Uterus (tissue), 4 donors: ENCODE measurements around the gene SPR. TPM values are rescaled to one million over a fixed set of nuclear protein-coding genes. Genes with fewer than 3 reads are reported as not detected.

Source experiments
- DNase-seq, 2 donors: peaks; one replicate each; pipeline ENCODE4 v3.0.0-alpha.2; 2019 to 2020
- H3K27ac ChIP-seq, 2 donors: fragments of 200-600 bp; sonication (generic); 1 replicate in 1 of 2; 2 replicates in 1 of 2; pipeline ENCODE4 v1.5.1; 2016 to 2018
- H3K27me3 ChIP-seq, 2 donors: fragments of 200-600 bp; sonication (generic); one replicate each; pipeline ENCODE4 v1.5.1; 2018 to 2019; ENCODE audit warnings: control low read depth in 1 of 2
- H3K36me3 ChIP-seq, 2 donors: fragments of 200-600 bp; sonication (generic); one replicate each; pipeline ENCODE4 v1.5.1; 2019; ENCODE audit warnings: control low read depth in 1 of 2
- H3K4me1 ChIP-seq, 2 donors: fragments of 200-600 bp; sonication (generic); one replicate each; pipeline ENCODE4 v1.5.1; 2018 to 2019; ENCODE audit warnings: control low read depth in 1 of 2
- H3K4me3 ChIP-seq, 2 donors: fragments of 200-600 bp; sonication (generic); 1 replicate in 1 of 2; 2 replicates in 1 of 2; pipeline ENCODE4 v1.5.1; 2018 to 2019; ENCODE audit warnings: mild to moderate bottlenecking in 1 of 2
- H3K9me3 ChIP-seq, 2 donors: fragments of 200-600 bp; sonication (generic); one replicate each; pipeline ENCODE4 v1.5.1; 2019; ENCODE audit warnings: control low read depth in 1 of 2
- POLR2A ChIP-seq, 2 donors: fragments of 450-650 bp; IDR thresholded peaks; one replicate each; pipeline ENCODE4 v1.6.1; 2016; ENCODE audit warnings: antibody characterized with exemption in 2 of 2, mild to moderate bottlenecking in 1 of 2, moderate library complexity in 1 of 2
- intact Hi-C: fragments of 100-400 bp; cut with DNase I; formaldehyde crosslinking; loops from one replicate; pipeline ENCODE4 v1.15.1; 2023; ENCODE audit warnings: low total_unique reads
- total RNA-seq, 4 donors: library from RNA; depleted of rRNA in 3 of 4; stranded (reverse); fragments of >200 nt in 3 of 4; gene quantifications; one replicate each; pipeline versions ENCODE4 v1.1.0 to v1.2.4, GENCODE V29; 2014 to 2023
- TF ChIP-seq, protein P1 (sequence below), 4 experiments: fragments of 200-600 bp in 2 of 4; fragments of 450-650 bp in 2 of 4; sonication (generic) in 2 of 4; IDR thresholded peaks; one replicate each; pipeline ENCODE4 v1.5.1; 2016 to 2019; ENCODE audit warnings: antibody characterized with exemption in 4 of 4, mild to moderate bottlenecking in 2 of 4, moderate library complexity in 1 of 4
- donor health status: DM: yes; HTN: yes; CAD: no.

The SPR gene
- total RNA-seq, result 10 to 100 TPM in 3 of 4 donors, 1 to 10 TPM in 1; 4.5 to 33.8 (median 18.8) TPM

DNA sequence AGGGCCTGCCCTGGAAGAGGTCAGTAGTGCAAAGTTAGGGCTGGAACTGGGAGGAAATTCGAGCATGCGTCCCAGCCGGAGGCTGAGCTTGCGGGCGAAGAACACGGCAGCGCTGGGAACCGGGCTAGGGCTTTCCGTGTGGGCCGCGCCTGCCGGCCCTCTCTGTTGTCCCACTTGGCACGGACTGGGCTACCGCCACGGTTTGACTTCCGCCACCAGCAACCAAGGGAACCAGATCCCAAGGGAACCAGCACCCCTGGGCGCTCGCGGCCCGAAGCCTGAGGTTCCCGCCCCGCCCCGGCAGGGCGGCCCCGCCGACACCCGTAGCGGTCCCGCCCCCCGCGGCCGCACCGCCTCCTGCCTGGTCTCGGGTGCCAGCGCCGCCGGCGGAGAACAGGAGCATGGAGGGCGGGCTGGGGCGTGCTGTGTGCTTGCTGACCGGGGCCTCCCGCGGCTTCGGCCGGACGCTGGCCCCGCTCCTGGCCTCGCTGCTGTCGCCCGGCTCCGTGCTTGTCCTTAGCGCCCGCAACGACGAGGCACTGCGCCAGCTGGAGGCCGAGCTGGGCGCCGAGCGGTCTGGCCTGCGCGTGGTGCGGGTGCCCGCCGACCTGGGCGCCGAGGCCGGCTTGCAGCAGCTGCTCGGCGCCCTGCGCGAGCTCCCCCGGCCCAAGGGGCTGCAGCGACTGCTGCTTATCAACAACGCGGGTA lies at the start of gene SPR:
Gene SPR (plus strand): TSS at position 377 of the 708 bp plus-strand sequence. CDS start 25 bp downstream, at position 402.
- peak; percentile 62 to 68 for DNase-seq
- peak in 1 of 2 donors; percentile 39 for TF ChIP-seq POLR2A (IDR thresholded peaks at IDR 0.05)
- TF ChIP-seq, protein P1, sequence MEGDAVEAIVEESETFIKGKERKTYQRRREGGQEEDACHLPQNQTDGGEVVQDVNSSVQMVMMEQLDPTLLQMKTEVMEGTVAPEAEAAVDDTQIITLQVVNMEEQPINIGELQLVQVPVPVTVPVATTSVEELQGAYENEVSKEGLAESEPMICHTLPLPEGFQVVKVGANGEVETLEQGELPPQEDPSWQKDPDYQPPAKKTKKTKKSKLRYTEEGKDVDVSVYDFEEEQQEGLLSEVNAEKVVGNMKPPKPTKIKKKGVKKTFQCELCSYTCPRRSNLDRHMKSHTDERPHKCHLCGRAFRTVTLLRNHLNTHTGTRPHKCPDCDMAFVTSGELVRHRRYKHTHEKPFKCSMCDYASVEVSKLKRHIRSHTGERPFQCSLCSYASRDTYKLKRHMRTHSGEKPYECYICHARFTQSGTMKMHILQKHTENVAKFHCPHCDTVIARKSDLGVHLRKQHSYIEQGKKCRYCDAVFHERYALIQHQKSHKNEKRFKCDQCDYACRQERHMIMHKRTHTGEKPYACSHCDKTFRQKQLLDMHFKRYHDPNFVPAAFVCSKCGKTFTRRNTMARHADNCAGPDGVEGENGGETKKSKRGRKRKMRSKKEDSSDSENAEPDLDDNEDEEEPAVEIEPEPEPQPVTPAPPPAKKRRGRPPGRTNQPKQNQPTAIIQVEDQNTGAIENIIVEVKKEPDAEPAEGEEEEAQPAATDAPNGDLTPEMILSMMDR (IDR thresholded peaks at IDR 0.05), result peak in 2 of 4 experiments; percentile 2 to 22
- no peaks in the 10 kb centered on the region for H3K27me3 ChIP-seq
- intact Hi-C loops, result no loop called here
- H3K27ac ChIP-seq, result peak within 1 kb of the TSS; percentile 92 to 93
- peak within 1 kb of the TSS; percentile 51 to 83 for H3K4me3 ChIP-seq
- no peaks in the 10 kb centered on the region for H3K9me3 ChIP-seq
- no peaks in the 10 kb centered on the region for H3K36me3 ChIP-seq
- H3K4me1 ChIP-seq, result peaks cover 0 to 5% of the 10 kb centered on the region in 2 donors

DNA sequence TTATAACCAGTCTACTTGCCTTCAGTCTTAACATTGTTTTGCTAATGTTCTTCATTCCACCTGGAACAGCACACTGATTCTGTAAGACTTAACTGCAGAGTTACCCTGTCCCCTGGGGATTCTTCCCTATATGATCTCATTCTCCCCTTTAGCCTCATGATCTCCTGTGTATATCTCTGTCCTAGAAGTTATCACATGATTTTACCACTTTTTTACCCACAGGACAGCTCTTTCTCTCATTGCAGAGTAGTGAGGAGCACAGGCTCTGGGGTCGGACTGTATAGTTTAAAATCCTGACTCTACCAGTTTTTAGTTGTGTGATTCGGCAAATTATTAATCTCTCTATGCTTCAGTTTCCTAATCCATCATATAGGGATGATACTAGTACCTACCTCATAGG lies 47.1 kb upstream of the SPR start:
- H3K9me3 ChIP-seq, result no peaks in the 10 kb centered on the region
- H3K4me3 ChIP-seq, result no peak overlapping the region
- no peak overlapping the region for H3K27ac ChIP-seq
- no peak for DNase-seq
- no peaks in the 10 kb centered on the region for H3K4me1 ChIP-seq
- no peaks in the 10 kb centered on the region for H3K27me3 ChIP-seq
- intact Hi-C loops, result no loop called here
- TF ChIP-seq, protein P1 (IDR thresholded peaks at IDR 0.05), result no peak
- TF ChIP-seq POLR2A (IDR thresholded peaks at IDR 0.05), result no peak
- no peaks in the 10 kb centered on the region for H3K36me3 ChIP-seq

DNA sequence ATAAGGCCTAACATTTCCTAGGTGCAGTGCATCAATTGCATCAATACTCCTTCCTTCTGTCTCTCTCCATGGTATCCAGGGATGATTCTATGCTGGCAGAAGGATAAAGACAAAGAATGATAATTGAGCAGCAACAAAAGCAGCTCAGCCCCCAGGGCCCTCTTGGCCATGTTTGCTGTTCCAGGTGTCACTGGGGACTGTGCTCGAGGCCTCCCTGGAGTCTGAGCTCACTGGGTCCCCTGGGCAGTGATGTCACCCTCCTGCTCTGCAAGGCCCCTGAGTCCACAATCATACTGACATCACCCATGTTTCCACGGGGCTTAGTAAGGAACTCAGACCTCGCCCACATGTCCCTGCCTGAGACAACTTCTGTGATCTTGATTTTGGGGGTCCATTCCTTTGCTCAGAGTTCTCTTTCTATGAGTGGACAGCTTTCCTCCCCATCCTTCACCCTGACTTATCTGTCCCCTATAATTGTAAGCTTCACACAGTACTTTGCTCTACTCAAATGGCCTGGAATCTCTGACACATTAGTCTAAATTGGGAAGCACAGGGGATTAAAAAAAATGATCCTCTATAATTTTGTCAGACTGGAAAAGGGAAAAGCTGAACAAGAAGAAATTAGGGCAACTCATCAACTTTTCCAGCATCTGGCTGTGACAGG lies 45.6 kb upstream of the SPR start:
- intact Hi-C loops, result no loop called here
- no peaks in the 10 kb centered on the region for H3K36me3 ChIP-seq
- H3K27ac ChIP-seq, result no peak overlapping the region
- H3K27me3 ChIP-seq, result no peaks in the 10 kb centered on the region
- TF ChIP-seq POLR2A (IDR thresholded peaks at IDR 0.05), result no peak
- TF ChIP-seq, protein P1 (IDR thresholded peaks at IDR 0.05), result no peak
- no peak overlapping the region for H3K4me3 ChIP-seq
- H3K4me1 ChIP-seq, result no peaks in the 10 kb centered on the region
- DNase-seq, result no peak
- H3K9me3 ChIP-seq, result no peaks in the 10 kb centered on the region

DNA sequence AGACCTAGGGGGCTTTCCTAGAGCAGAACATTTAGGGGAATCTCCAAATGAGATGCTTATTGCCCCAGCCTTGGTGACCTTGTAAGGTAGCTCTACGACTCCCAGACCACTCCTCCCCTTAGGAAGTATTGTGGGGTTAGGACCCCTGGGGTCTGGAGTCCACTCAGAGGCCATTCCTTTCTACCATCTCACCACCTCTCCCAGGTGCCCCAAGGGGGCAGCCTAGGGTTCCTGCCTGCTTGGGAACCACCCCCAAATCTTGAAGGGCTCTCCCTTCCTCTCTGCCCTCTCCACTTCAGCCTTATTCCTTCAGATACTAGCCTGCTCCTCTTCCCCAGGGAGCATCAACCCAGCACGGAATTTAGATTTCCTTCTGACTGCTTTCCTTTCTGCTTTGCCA lies 43.9 kb upstream of the SPR start:
- TF ChIP-seq, protein P1 (IDR thresholded peaks at IDR 0.05), result no peak
- no peak for TF ChIP-seq POLR2A (IDR thresholded peaks at IDR 0.05)
- Histone ChIP-seq H3K4me3 (no peak overlapping the region), H3K36me3 (no peaks in the 10 kb centered on the region), H3K27ac (no peak overlapping the region), H3K4me1 (no peaks in the 10 kb centered on the region), H3K9me3 (no peaks in the 10 kb centered on the region), H3K27me3 (no peaks in the 10 kb centered on the region)
- intact Hi-C loops, result no loop called here
- no peak for DNase-seq
